ENCODE measurements around the gene FMOD.

FMOD gene

DNA sequence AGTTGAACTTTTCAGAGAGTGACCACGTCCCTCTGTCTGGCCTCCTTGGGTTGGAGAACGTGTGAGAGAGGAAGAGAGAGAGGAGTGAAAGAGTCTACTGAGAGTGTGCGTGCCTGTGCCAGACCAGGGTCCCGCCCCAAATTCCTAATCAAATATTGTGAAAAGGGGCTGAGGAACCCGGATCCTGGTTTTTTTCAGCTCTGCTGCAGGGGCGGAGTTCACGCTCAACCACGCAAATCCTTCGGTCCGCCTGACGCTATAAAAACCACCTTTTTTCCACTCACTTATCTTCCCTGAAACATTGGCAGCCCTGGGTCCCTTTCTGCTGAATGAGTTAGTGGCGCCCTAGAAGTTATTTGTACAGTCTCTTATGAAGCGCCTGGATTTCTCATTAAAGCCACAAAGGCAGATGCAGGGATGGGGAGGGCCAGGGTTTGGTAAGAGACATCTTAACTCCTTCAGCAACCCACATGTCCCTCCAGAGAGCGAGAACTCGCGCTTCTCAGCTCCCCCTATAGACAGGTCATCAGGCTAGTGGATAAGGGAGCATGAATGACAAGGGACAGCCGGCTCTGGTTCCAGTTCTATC is at the start of gene FMOD:
TSS of gene FMOD (minus strand) at position 86 of the 589 bp plus-strand sequence. CDS start 2,852 bp downstream, outside the sequence.
- Histone ChIP-seq H3F3A (ENCODE audit: low read depth) (no peaks in the 10 kb centered on the region), H3K4me3 (ENCODE audit: low read length, poor library complexity, severe bottlenecking) (no peak within 1 kb of the TSS), H3K36me3 (ENCODE audit: insufficient read depth, low read length) (no peaks in the 10 kb centered on the region), H3K9me3 (ENCODE audit: insufficient read depth, low read depth, low read length) (no peaks in the 10 kb centered on the region), H4K20me1 (ENCODE audit: insufficient read depth, low read length, poor library complexity, severe bottlenecking) (no peaks in the 10 kb centered on the region), H3K79me2 (ENCODE audit: insufficient read depth, low read length) (no peaks in the 10 kb centered on the region), H3K27me3 (ENCODE audit: insufficient read depth, low read length, poor library complexity, severe bottlenecking) (no peaks in the 10 kb centered on the region), H3K9me2 (replicated peaks; ENCODE audit: low read depth, low read length) (no peaks in the 10 kb centered on the region), H3K4me2 (ENCODE audit: low read depth, low read length, poor library complexity, severe bottlenecking) (no peak within 1 kb of the TSS), H3K9ac (ENCODE audit: low read depth, low read length, poor library complexity, severe bottlenecking) (no peak within 1 kb of the TSS), H3K4me1 (ENCODE audit: insufficient read depth, low read length, poor library complexity, severe bottlenecking) (no peaks in the 10 kb centered on the region), H2AFZ (ENCODE audit: low read length) (no peak within 1 kb of the TSS)
- TF ChIP-seq, protein P1, sequence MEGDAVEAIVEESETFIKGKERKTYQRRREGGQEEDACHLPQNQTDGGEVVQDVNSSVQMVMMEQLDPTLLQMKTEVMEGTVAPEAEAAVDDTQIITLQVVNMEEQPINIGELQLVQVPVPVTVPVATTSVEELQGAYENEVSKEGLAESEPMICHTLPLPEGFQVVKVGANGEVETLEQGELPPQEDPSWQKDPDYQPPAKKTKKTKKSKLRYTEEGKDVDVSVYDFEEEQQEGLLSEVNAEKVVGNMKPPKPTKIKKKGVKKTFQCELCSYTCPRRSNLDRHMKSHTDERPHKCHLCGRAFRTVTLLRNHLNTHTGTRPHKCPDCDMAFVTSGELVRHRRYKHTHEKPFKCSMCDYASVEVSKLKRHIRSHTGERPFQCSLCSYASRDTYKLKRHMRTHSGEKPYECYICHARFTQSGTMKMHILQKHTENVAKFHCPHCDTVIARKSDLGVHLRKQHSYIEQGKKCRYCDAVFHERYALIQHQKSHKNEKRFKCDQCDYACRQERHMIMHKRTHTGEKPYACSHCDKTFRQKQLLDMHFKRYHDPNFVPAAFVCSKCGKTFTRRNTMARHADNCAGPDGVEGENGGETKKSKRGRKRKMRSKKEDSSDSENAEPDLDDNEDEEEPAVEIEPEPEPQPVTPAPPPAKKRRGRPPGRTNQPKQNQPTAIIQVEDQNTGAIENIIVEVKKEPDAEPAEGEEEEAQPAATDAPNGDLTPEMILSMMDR (conservative IDR thresholded peaks at IDR 0.05; ENCODE audit: low read length) = peak; percentile 31; the same call in 1 of the 2 replicates
- no peak for TF ChIP-seq EZH2phosphoT487 (IDR thresholded peaks at IDR 0.05; ENCODE audit: borderline replicate concordance)

DNA sequence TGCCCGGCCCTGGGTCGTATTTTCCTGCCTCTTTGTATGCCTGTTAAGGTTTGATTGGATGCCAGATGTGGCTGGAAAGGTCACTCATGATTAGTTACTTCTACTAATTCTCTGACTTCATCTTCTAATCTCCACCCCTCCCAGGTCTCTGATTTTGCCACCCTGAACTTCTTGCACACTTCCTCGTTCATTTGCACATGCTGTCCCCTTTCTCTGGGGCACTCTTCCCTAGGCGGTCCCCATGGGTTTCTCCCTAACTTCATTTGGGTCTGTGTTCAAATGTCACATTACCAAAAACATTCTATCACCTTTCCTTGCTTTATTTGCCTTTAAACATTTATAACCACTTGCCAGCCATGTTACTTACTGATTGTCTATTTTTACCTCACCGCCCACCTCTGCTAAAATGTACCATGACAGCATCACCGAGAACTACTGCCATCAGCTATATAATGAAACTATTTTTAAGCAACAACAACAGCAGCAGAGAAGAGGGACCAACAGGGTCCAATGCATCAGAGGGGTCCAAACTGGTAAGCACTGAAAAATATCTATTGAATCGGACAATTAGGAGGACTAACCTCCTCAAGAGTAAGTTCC is 45.8 kb upstream of the FMOD start:
- H3K4me1 ChIP-seq (ENCODE audit: insufficient read depth, low read length, poor library complexity, severe bottlenecking) = no peaks in the 10 kb centered on the region
- no peaks in the 10 kb centered on the region for H3F3A ChIP-seq (ENCODE audit: low read depth)
- H3K9ac ChIP-seq (ENCODE audit: low read depth, low read length, poor library complexity, severe bottlenecking) = no peak overlapping the region
- no peaks in the 10 kb centered on the region for H3K9me3 ChIP-seq (ENCODE audit: insufficient read depth, low read depth, low read length)
- H3K79me2 ChIP-seq (ENCODE audit: insufficient read depth, low read length) = no peaks in the 10 kb centered on the region
- H3K4me3 ChIP-seq (ENCODE audit: low read length, poor library complexity, severe bottlenecking) = no peak overlapping the region
- no peaks in the 10 kb centered on the region for H3K9me2 ChIP-seq (replicated peaks; ENCODE audit: low read depth, low read length)
- TF ChIP-seq, protein P1 (conservative IDR thresholded peaks at IDR 0.05; ENCODE audit: low read length) = no peak
- no peak for TF ChIP-seq EZH2phosphoT487 (IDR thresholded peaks at IDR 0.05; ENCODE audit: borderline replicate concordance)
- no peaks in the 10 kb centered on the region for H3K36me3 ChIP-seq (ENCODE audit: insufficient read depth, low read length)
- no peak overlapping the region for H3K4me2 ChIP-seq (ENCODE audit: low read depth, low read length, poor library complexity, severe bottlenecking)
- H4K20me1 ChIP-seq (ENCODE audit: insufficient read depth, low read length, poor library complexity, severe bottlenecking) = no peaks in the 10 kb centered on the region
- no peaks in the 10 kb centered on the region for H3K27me3 ChIP-seq (ENCODE audit: insufficient read depth, low read length, poor library complexity, severe bottlenecking)
- H2AFZ ChIP-seq (ENCODE audit: low read length) = no peak overlapping the region

DNA sequence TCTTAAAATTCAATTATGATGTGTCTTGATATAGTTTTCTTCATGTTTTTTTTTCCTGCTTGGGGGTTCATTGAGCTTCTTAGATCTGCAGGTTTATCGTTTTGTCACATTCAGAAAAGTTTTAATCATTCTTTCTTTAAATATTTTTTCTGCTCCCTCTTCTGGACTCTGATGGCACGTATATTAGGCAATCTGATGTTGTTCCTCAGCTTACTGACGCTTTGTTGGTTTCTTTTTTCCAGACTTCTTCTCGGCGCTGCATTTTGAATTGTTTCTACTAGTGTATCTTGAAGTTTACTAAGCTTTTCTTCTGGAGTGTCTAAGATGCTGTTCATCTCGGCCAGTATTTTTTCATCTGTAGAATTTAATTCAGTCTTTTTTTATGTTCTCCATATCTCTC is 44.8 kb upstream of the FMOD start:
- Histone ChIP-seq H3F3A (ENCODE audit: low read depth) (no peaks in the 10 kb centered on the region), H3K4me1 (ENCODE audit: insufficient read depth, low read length, poor library complexity, severe bottlenecking) (no peaks in the 10 kb centered on the region), H3K9me3 (ENCODE audit: insufficient read depth, low read depth, low read length) (no peaks in the 10 kb centered on the region), H3K79me2 (ENCODE audit: insufficient read depth, low read length) (no peaks in the 10 kb centered on the region), H2AFZ (ENCODE audit: low read length) (no peak overlapping the region), H3K36me3 (ENCODE audit: insufficient read depth, low read length) (no peaks in the 10 kb centered on the region), H3K4me3 (ENCODE audit: low read length, poor library complexity, severe bottlenecking) (no peak overlapping the region), H3K9me2 (replicated peaks; ENCODE audit: low read depth, low read length) (no peaks in the 10 kb centered on the region), H3K4me2 (ENCODE audit: low read depth, low read length, poor library complexity, severe bottlenecking) (no peak overlapping the region), H4K20me1 (ENCODE audit: insufficient read depth, low read length, poor library complexity, severe bottlenecking) (no peaks in the 10 kb centered on the region), H3K9ac (ENCODE audit: low read depth, low read length, poor library complexity, severe bottlenecking) (no peak overlapping the region), H3K27me3 (ENCODE audit: insufficient read depth, low read length, poor library complexity, severe bottlenecking) (no peaks in the 10 kb centered on the region)
- TF ChIP-seq, protein P1 (conservative IDR thresholded peaks at IDR 0.05; ENCODE audit: low read length) = no peak
- TF ChIP-seq EZH2phosphoT487 (IDR thresholded peaks at IDR 0.05; ENCODE audit: borderline replicate concordance) = no peak

All from Loucy (cell line).